GM18867 (cell line): Measurements from ENCODE around the gene C19orf85.

ENCODE experiments used
- ATAC-seq: cut with Tn5 transposase; IDR thresholded peaks from one replicate; pipeline ENCODE4 v1.9.1; 2021; ENCODE audit warnings: mild to moderate bottlenecking, moderate library complexity; ENCODE audit not compliant: unreplicated experiment

Gene C19orf85

DNA sequence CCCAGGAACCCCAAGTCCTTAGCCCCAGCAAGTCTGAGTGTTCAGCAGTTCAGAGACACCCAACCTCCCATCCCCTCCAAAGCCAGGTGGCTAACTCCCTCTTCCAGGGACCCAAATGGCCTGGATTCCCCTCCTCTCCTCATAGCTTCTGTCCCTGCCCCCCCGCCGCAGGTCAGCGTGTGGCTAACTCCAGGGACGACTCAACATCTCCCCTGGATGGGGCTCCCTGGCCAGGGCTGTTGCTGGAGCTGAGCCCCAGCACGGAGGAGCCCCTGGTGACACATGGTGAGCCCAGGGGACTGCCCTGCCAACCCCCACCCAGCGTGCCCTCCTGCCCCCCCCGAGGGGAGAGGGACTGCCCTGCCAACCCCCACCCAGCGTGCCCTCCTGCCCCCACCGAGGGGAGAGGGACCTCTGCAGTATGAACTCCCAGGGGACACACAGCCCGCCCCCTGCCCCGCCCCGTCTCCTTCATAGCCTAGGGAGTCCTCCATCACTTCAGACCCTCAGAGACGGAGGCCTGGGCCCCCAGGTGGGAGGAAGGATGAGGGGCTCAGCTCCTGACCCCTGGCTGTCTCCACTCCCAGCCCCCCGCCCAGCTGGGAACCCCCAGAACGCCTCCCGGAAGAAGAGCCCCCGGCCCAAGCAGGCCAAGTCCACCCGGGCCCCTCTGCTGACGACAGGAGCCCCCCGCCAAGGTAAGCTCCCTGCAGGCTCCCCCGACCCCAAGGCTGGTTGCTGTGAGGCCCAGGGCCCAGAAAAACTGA lies 25.3 kb upstream of the C19orf85 start:
- ATAC-seq: no peak

DNA sequence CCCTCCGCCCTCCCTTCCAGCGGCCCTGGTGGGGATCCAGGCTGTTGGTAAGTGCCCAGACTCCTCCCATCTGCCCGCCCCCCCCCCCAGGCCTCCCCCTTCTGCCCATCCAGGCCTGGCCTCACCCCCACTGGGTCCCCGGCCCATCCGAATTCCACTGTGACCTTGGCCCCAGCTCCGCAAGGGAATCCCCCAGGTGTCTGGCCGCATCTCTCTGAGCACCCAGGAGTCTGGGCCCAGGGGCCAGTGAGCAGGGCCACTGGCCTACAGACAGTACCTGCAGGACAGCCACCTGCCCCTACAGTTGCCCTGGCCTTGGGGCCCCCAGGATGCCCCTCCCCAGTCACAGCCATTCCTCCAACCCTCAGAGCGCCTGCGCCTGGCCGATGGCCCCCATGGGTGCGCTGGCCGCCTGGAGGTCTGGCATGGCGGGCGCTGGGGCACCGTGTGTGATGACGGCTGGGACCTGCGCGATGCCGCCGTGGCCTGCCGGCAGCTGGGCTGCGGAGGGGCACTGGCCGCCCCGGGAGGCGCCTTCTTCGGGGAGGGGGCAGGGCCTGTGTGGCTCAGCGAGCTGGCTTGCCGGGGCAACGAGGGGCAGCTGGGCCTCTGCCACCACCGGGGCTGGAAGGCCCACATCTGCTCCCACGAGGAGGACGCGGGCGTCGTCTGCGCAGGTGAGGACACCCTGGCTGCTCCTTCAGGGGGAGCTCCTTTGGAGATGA lies 24.6 kb upstream of the C19orf85 start:
- ATAC-seq: no peak

DNA sequence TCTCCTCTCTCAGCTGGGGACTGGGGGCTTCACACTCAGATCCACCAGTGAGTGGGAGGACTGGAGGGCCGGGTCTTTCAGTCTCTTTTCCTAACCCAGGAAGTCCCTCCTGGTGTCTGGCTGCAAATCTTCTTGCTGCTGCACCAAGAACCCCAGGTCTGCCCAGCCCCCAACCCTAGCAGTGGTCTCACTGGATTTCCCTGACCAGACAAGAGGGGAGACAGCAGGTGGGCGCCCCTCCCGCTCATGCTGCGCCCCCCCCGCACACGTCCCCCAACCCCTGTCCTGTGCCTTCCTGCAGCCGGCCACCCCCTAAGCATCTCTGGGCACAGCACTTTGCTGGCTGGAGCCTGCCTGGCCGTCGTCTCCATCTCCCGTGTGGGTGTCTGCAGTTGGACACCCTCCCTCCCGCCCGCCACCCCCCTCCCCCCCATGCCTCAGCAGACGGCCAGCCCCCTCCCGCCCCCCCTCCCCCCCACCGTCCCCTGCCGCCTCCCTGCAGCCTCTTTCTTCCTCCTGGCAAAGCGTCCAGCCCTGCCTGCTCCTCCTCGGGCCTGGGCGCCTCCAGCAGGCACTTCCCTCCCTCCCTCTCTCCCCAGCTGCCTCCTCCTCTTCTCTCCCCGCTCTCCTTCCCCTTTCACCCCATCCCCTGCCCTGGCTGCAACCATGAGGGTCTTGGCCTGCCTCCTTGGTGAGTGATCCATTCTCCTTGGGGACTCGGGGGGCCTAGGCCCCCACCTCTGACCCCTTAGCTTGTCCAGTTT lies 23.6 kb upstream of the C19orf85 start, which contains the start of gene SSC5D:
Gene SSC5D, plus strand, starts transcription at position 513 of the 764 bp plus-strand sequence. Its CDS starts 154 bp downstream, at position 667.
- no peak for ATAC-seq

DNA sequence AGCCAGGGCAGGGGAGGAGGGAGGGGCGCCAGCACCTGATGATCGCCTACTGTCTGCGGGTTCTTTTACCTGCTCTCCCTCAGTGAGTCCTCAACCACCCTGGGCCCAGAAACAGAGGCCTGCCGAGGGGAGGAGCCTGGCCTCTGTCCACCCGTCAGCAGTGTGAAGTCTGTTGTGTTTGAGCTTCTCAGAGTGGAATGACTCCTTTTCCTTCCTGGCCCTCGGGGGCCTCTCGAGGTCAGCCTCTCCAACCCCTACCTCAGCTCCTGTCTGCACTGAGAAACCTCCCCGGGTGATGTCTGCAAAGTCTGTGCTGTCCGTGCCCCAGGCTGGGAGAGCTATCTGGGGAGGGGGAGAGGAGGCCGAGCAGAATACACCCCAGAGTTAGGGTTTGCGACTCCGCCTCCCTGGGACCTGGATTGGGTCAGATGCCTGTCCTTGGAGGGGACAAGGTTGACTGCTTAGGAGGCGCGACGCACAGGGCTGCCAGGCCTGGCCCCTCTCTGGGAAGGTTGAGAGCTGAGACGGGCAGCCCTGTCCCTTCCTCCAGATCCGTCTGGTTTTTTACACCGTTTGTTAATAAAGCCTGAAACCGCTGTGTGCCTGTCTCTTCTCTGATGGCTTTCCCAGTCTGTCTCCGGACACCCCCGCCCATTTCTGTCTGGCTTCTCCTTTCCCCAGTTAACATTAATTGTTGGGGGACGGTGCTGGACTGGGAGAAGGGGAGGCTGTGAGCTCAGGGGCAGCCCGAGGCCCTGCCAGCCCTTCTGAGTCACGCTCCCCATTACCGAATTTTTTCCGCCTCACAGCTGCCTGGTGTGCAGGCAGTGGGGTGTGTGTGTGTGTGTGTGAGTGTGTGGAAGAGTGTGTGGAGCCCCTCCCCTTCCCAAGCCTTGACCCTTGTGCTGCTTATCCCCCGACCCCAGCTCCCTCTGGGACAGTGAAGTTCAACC lies 22.7 kb upstream of the C19orf85 start:
- no peak for ATAC-seq

DNA sequence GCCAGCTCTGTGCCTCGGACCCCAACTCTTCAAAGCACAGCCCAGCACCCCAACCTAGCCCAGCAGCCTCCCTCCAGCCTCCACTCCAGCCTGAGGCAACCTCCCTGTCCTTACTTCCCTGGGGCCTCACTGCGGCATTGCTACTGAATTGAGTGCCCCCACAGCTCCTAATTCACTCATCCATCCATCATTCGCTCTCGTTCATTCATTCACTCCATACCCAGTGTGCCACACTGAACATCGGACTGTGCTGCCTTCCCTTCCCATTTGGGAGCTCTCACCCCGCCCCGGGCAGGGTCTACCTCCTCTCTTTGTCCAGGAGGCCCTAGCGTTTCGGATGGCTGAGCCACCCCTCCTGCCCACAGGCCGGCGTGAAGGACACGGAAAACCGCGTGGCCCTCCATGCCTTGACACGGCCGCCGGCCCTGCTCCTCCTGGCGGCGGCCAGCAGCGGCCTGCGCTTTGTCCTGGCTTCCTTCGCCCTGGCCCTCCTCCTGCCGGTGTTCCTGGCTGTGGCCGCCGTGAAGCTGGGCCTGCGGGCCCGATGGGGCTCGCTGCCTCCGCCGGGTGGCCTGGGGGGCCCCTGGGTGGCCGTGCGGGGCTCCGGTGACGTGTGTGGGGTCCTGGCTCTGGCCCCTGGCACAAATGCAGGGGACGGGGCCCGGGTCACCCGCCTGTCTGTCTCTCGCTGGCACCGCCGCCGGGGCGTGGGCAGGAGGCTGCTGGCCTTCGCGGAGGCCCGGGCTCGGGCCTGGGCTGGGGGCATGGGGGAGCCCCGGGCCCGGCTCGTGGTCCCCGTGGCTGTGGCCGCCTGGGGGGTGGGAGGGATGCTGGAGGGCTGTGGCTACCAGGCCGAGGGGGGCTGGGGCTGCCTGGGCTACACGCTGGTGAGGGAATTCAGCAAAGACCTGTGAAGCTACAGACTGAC lies 21.8 kb upstream of the C19orf85 start:
- no peak for ATAC-seq

DNA sequence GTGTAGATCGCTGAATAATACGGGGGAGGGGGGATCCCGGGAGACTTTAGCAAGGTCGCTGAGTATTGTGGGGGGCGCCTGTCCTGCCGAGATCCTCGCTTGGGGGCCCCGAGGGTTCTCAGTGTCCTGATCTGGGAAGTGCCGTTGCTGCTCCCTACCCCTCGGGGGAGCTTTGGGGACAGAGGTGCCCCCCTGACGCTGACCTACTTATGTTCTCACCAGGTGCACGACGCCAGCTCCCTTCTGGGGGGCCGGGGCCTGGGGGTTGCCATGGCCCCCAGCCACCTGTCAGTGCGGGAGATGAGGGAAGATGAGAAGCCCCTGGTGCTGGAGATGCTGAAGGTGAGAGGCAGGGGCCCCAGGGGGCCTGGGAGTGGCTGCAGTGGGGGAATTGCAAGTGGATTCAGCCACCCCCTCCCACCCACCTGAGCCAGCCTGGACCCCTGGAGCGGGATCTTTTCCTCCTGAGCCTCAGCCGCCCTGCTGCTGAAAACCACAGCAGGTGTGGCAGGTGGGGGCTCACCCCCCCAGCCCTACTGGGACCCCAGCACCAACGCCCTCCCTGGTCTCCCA lies 21.0 kb upstream of the C19orf85 start:
- no peak for ATAC-seq

DNA sequence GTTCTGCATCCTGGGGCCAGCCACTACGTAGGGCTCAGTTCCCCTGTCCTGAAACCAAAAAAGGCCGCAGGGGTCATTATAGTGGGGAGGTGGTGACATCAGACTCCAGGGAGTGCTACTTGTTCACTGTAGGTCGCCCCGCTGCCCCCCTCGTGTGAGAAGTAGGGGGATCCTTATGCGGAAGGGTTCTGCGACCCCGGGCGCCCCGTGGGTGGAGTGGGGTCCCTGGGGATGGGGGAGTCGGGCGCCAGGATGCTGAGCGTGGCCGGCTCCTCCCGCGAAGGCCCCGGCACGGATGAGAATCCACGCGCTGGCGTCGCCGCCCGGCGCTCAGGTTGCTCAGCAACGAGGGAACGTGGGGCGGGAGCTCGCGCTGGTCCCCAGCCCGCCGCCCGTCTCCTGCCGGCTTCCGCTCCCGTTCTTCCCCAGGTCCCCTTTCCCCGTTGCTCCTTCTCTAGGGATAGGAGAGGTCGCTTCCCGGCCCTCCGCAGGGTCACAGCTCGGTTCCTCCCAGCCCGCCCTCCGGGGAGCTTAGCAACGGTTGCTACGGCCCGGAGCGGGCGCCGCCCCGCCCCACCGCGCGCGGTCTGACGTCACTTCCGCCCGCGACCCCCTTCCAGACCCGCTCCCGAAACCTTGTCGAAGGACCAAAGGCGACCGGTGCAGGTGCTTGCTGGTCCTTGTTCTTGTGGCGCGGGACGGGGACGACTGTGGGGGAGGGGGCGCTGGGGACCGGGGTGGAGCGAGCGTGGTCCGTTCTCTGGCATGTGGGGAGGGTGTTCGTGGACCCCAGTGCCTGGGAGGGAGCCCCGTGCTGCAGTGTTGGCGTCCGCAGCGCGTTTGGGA lies 20.3 kb upstream of the C19orf85 start, which contains the start of gene NAT14:
Gene NAT14, plus strand, starts transcription at position 596 of the 846 bp plus-strand sequence. CDS start 521 bp downstream, outside the sequence.
- peak; percentile 56 for ATAC-seq

DNA sequence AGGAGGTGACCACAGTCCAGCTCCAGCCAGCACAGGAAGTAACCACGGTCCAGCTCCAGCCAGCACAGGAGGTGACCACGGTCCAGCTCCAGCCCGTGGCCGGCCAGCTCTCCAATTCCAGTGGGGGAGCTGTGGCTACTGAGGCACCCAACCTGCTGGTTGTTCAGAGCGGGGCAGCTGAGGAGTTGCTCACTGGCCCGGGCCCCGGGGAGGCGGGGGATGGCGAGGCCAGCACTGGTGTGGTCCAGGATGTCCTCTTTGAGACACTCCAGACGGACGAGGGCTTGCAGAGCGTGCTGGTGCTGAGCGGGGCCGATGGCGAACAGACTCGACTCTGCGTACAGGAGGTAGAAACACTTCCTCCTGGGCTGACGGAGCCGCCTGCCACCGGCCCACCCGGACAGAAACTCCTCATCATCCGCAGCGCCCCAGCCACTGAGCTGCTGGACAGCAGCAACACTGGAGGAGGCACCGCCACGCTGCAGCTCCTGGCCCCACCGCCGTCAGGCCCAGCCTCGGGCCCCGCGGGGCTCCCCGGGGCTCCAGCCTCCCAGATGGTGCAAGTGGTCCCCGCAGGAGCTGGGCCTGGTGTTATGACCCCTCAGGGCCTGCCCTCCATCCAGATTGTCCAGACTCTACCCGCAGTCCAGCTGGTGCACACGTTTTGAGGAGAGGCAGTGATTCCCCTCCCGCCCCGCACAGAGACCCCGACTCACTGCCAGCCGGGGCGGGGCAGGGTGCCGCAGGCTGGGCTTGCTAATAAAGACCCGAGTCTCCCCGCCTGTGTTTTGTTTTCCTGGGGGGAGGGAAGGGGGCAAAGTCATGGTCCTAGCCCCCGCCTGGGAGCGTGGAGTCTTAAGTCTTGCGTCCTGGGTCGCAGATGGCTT lies 19.4 kb upstream of the C19orf85 start:
- no peak for ATAC-seq

DNA sequence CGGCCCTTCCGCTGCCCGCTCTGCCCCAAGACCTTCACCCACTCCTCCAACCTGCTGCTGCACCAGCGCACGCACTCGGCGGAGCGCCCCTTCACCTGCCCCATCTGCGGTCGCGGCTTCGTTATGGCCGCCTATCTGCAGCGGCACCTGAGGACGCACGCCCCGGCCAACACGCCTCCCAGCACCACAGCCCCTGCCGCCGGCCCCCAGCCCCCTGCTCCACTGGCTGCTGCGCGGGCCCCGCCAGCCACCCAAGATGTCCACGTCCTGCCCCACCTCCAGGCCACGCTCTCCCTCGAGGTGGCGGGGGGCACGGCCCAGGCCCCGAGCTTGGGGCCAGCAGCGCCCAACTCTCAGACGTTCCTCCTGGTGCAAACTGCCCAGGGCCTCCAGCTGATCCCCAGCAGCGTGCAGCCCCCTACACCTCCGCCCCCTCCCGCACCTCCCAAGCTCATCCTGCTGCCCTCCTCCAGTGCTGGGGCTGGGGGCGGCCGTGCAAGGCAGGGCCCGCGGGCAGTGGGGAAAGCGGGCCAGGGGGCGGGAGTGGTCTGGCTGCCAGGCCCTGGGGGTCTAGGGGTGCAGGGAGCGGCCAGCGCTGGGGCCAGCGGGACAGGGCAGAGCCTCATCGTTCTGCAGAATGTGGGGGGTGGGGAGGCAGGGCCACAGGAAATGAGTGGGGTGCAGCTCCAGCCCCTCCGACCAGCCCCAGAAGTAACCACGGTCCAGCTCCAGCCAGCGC lies 18.6 kb upstream of the C19orf85 start:
- no peak for ATAC-seq

DNA sequence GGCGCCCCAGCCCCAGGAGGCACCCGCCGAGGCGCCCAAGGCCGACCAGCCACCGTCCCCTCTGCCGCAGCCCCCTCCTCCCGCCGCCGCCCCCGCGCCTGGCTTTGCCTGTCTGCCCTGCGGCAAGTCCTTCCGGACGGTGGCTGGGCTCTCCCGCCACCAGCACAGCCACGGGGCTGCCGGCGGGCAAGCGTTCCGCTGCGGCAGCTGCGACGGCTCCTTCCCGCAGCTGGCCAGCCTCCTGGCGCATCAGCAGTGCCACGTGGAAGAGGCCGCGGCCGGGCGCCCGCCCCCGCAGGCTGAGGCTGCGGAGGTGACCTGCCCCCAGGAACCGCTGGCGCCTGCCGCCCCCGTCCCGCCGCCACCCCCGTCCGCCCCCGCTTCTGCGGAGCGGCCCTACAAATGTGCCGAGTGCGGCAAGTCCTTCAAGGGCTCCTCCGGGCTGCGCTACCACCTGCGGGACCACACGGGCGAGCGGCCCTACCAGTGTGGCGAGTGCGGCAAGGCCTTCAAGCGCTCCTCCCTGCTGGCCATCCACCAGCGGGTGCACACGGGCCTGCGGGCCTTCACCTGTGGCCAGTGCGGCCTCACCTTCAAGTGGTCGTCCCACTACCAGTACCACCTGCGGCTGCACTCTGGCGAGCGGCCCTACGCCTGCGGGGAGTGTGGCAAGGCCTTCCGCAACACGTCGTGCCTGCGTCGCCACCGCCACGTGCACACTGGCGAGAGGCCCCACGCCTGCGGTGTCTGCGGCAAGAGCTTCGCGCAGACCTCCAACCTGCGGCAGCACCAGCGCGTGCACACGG lies 17.8 kb upstream of the C19orf85 start:
- no peak for ATAC-seq

DNA sequence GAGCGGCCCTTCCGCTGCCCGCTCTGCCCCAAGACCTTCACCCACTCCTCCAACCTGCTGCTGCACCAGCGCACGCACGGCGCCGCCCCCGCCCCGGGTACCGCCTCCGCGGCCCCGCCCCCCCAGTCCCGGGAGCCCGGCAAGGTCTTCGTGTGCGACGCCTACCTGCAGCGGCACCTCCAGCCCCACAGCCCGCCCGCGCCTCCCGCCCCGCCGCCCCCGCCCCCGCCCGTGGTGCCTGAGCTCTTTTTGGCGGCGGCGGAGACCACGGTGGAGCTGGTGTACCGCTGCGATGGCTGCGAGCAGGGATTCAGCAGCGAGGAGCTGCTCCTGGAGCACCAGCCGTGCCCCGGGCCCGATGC lies 17.2 kb upstream of the C19orf85 start:
- ATAC-seq: no peak

DNA sequence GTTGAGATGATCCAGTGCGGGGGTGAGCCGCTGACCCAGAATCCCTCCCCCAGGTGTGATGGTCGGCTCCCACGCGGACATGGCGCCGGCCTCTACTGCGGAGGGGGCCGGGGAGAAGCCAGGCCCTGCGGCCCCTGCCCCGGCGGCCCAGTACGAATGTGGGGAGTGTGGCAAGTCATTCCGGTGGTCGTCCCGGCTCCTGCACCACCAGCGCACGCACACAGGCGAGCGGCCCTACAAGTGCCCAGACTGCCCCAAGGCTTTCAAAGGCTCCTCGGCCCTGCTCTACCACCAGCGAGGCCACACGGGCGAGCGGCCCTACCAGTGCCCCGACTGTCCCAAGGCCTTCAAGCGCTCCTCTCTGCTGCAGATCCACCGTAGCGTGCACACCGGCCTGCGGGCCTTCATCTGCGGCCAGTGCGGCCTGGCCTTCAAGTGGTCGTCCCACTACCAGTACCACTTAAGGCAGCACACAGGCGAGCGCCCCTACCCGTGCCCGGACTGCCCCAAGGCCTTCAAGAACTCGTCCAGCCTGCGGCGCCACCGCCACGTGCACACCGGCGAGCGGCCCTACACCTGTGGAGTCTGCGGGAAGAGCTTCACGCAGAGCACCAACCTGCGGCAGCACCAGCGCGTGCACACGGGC lies 16.7 kb upstream of the C19orf85 start:
- no peak for ATAC-seq

DNA sequence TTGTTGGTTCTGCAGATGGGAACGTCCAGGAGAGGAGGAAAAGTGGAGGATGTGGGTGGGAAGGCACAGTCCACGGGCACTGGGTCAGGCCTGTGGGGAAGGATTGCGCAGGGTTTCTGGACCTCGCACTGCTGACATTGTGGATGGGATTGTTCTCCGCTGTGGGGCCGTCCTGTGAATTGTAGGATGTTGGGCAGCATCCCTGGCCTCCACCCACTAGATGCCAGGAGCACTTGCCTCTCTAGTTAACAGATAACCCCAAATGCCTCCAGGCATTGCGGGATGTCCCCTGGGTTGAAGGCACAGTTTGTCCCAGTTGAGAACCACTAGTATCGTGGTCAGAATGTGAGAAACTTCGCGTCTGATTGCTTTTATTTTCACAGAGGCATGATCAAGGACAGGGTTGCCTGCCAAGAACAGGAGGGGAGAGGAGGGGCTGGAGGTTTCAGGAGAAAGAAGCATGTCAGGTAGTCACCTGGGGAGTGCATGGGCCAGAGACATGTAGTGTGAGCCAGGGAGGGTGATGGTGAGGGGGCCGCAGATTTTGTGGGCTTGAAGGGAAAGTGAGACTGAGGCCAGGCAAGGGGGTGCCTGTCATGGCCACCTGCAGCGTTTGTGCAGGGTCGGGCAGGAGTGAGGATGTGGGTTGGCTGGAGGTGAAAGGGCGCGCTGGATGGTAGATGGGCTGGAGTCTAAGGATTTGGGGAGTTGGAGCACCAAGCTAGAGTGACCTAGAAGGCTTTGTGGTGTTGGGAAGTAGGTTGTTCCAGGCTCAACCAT lies 15.1 kb upstream of the C19orf85 start:
- no peak for ATAC-seq

DNA sequence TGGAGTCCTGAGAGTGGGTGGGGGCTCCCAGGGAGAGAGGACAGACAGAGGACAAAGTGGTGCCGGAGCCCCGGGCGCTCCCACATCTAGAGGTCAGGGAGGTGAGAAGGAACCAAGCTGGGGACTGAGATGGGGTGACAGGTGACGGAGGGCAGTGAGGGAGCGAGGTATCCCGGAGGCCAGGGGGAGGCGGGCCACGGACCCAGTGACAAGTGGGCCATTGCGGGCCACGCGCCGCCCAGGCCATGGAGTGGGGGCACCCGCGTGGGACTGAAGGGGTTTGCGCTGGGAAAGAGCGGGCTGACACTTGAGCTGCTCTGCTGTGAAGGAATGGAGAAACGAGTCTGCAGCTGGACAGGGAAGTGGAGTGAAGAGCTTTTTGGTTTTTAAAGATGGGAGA lies 14.5 kb upstream of the C19orf85 start:
- ATAC-seq: no peak
